ENCODE data around the gene POTEB. TPM values are rescaled to one million over a fixed set of nuclear protein-coding genes. Genes with fewer than 3 reads are reported as not detected.
"Not testable (repeated sequence)": the region's sequence is repeated elsewhere in the genome, so short reads cannot be mapped to it uniquely, and the experiment has no call there.

POTEB gene
- total RNA-seq, result not detected

- H3K36me3 Mint-ChIP-seq (ENCODE audit: low read depth); H3K27ac Mint-ChIP-seq; H3K27me3 Mint-ChIP-seq; intact Hi-C loops (cut with micrococcal nuclease); CTCF ChIA-PET; H3K4me1 Mint-ChIP-seq (ENCODE audit: low read depth); H3K9me3 Mint-ChIP-seq; H3K4me3 Mint-ChIP-seq; DNase-seq; ATAC-seq; POLR2A ChIA-PET: not testable (repeated sequence)
These were observed at the start of gene POTEB for GRCh38 chr15:21877635-21878034. TSS of gene POTEB (minus strand) at chr15:21877735. CDS start at chr15:21877246, 489 bp downstream.

GRCh38 chr15:21890955-21891354, 13.4 kb upstream of the POTEB start:
- H3K36me3 Mint-ChIP-seq (ENCODE audit: low read depth); H3K4me1 Mint-ChIP-seq (ENCODE audit: low read depth); H3K27me3 Mint-ChIP-seq; ATAC-seq; H3K9me3 Mint-ChIP-seq; CTCF ChIA-PET; H3K4me3 Mint-ChIP-seq; POLR2A ChIA-PET; intact Hi-C loops (cut with micrococcal nuclease); H3K27ac Mint-ChIP-seq; DNase-seq: not testable (repeated sequence)

GRCh38 chr15:21889542-21889941, 12.0 kb upstream of the POTEB start:
- CTCF ChIA-PET; H3K36me3 Mint-ChIP-seq (ENCODE audit: low read depth); H3K9me3 Mint-ChIP-seq; DNase-seq; ATAC-seq; H3K27ac Mint-ChIP-seq; H3K27me3 Mint-ChIP-seq; intact Hi-C loops (cut with micrococcal nuclease); H3K4me3 Mint-ChIP-seq; POLR2A ChIA-PET; H3K4me1 Mint-ChIP-seq (ENCODE audit: low read depth): not testable (repeated sequence)

- H3K4me3 Mint-ChIP-seq; intact Hi-C loops (cut with micrococcal nuclease); H3K27me3 Mint-ChIP-seq; H3K36me3 Mint-ChIP-seq (ENCODE audit: low read depth); DNase-seq; H3K9me3 Mint-ChIP-seq; H3K4me1 Mint-ChIP-seq (ENCODE audit: low read depth); ATAC-seq; CTCF ChIA-PET; POLR2A ChIA-PET; H3K27ac Mint-ChIP-seq: not testable (repeated sequence)
These were observed 38.7 kb downstream of the POTEB start for GRCh38 chr15:21838831-21839230.

Small RNA genes within 50 kb of the gene (microRNA-seq; reads per million reads assigned to microRNA genes)
- gene MIR3118-4 (ENCODE audit: borderline microRNAs expressed, borderline replicate concordance), result not detected

Other genes with a start within 250 kb of the POTEB start
- not detected for gene OR4M2, start 202.8 kb upstream of the POTEB start, total RNA-seq